GM23338 (cell line): Measurements from ENCODE around the gene MYOCD. TPM values are rescaled to one million over a fixed set of nuclear protein-coding genes. Genes with fewer than 3 reads are reported as not detected.

Experiments used
- ATAC-seq: fragments of 200-7000 bp; cut with Tn5 transposase; 3 replicates; pipeline ENCODE4 v1.9.1; 2020
- DNase-seq: peaks from one replicate; pipeline ENCODE4 v3.0.0-alpha.2; 2015; ENCODE audit warnings: low spot score
- H2AFZ ChIP-seq: fragments of 200-600 bp; sonication (generic); 2 replicates; pipeline ENCODE4 v1.8.0; 2016; ENCODE audit warnings: antibody characterized with exemption, mild to moderate bottlenecking, moderate library complexity
- H3F3A ChIP-seq: fragments of 200-600 bp; sonication (generic); replicated peaks from 2 replicates; pipeline ENCODE4 v1.8.0; 2017; ENCODE audit warnings: antibody characterized with exemption, mixed run types, low read depth
- H3K27ac ChIP-seq: fragments of 200-600 bp; sonication (generic); 2 replicates; pipeline ENCODE4 v1.6.1; 2016; ENCODE audit warnings: low read depth
- H3K27me3 ChIP-seq: fragments of 200-600 bp; sonication (generic); 2 replicates; pipeline ENCODE4 v1.8.0; 2016; ENCODE audit warnings: mild to moderate bottlenecking, mixed run types, moderate library complexity; ENCODE audit not compliant: insufficient read depth
- H3K36me3 ChIP-seq: fragments of 200-600 bp; sonication (generic); 2 replicates; pipeline ENCODE4 v1.8.0; 2016; ENCODE audit warnings: mild to moderate bottlenecking; ENCODE audit not compliant: insufficient read depth
- H3K4me1 ChIP-seq: fragments of 200-600 bp; sonication (generic); 2 replicates; pipeline ENCODE4 v1.8.0; 2016; ENCODE audit warnings: mild to moderate bottlenecking, moderate library complexity; ENCODE audit not compliant: insufficient read depth
- H3K4me2 ChIP-seq: fragments of 200-600 bp; sonication (generic); 2 replicates; pipeline ENCODE4 v1.7.1; 2017; ENCODE audit warnings: mixed run types
- H3K4me3 ChIP-seq: fragments of 200-600 bp; sonication (generic); 2 replicates; pipeline ENCODE4 v1.6.1; 2016; ENCODE audit warnings: mixed run types
- H3K79me2 ChIP-seq: fragments of 200-600 bp; sonication (generic); replicated peaks from 2 replicates; pipeline ENCODE4 v1.8.0; 2017; ENCODE audit warnings: mild to moderate bottlenecking; ENCODE audit not compliant: insufficient read depth
- H3K9me2 ChIP-seq: fragments of 200-600 bp; sonication (generic); 2 replicates; pipeline ENCODE4 v1.8.0; 2017; ENCODE audit not compliant: insufficient read depth
- H4K20me1 ChIP-seq: fragments of 200-600 bp; sonication (generic); replicated peaks from 2 replicates; pipeline ENCODE4 v1.8.0; 2017; ENCODE audit warnings: mild to moderate bottlenecking; ENCODE audit not compliant: insufficient read depth
- H3K27ac Mint-ChIP-seq: 2 replicates; pipeline ENCODE4 v1.8.0; 2020; ENCODE audit warnings: inconsistent platforms, mild to moderate bottlenecking, moderate library complexity, mixed read lengths
- H3K27me3 Mint-ChIP-seq: 3 replicates; pipeline ENCODE4 v1.8.0; 2022; ENCODE audit warnings: low read depth, mild to moderate bottlenecking, moderate library complexity, mixed read lengths, inconsistent platforms; ENCODE audit not compliant: insufficient read depth, poor library complexity
- H3K36me3 Mint-ChIP-seq: 3 replicates; pipeline ENCODE4 v1.8.0; 2021; ENCODE audit warnings: low read depth, mild to moderate bottlenecking, inconsistent platforms, moderate library complexity, mixed read lengths
- H3K4me1 Mint-ChIP-seq: 3 replicates; pipeline ENCODE4 v1.8.0; 2020; ENCODE audit warnings: mild to moderate bottlenecking, inconsistent platforms, mixed read lengths
- H3K4me3 Mint-ChIP-seq: 3 replicates; pipeline ENCODE4 v1.8.0; 2021; ENCODE audit warnings: moderate library complexity, mild to moderate bottlenecking, inconsistent platforms, mixed read lengths
- H3K9me3 Mint-ChIP-seq: 3 replicates; pipeline ENCODE4 v1.8.0; 2020; ENCODE audit warnings: moderate library complexity, mild to moderate bottlenecking, inconsistent platforms, mixed read lengths
- EZH2 ChIP-seq: fragments of 200-600 bp; sonication (generic); IDR thresholded peaks from one replicate; pipeline ENCODE4 v1.8.0; 2017; ENCODE audit warnings: antibody characterized with exemption, mild to moderate bottlenecking, low read depth; ENCODE audit not compliant: unreplicated experiment
- JUNB ChIP-seq: IDR thresholded peaks from one replicate; pipeline ENCODE4 v1.6.1; 2016; ENCODE audit warnings: antibody characterized with exemption; ENCODE audit not compliant: unreplicated experiment
- STAT1 ChIP-seq: IDR thresholded peaks from one replicate; pipeline ENCODE4 v1.6.1; 2016; ENCODE audit warnings: antibody characterized with exemption; ENCODE audit not compliant: unreplicated experiment
- ZNF331 ChIP-seq: fragments of 250-450 bp; sonication (Bioruptor Pico); IDR thresholded peaks from 2 replicates; pipeline ENCODE4 v1.5.0; 2020; ENCODE audit warnings: low read depth, mild to moderate bottlenecking, moderate library complexity
- polyA plus RNA-seq: library from polyadenylated mRNA; unstranded; fragments of >200 nt; fragmentation: Nextera tagmentation; extraction: Ambion mirVana; gene quantifications from 2 replicates; pipeline ENCODE4 v1.2.1, GENCODE V29; 2016
- total RNA-seq: library from RNA; depleted of rRNA; stranded (reverse); fragments of >200 nt; shearing (Covaris generic); gene quantifications from 2 replicates; pipeline ENCODE4 v1.2.3, GENCODE V29; 2014
- TF ChIP-seq, protein P1 (sequence below): IDR thresholded peaks from one replicate; pipeline ENCODE4 v1.6.1; 2018; ENCODE audit warnings: antibody characterized with exemption; ENCODE audit not compliant: unreplicated experiment
- TF ChIP-seq, protein P2 (sequence below): fragments of 250-450 bp; sonication (Bioruptor Pico); IDR thresholded peaks from 2 replicates; pipeline ENCODE4 v1.5.0; 2020; ENCODE audit warnings: mild to moderate bottlenecking, moderate library complexity

MYOCD gene
- total and polyA plus RNA-seq, 2 experiments from 2014 or later = 0.80 to 2.4 TPM

DNA sequence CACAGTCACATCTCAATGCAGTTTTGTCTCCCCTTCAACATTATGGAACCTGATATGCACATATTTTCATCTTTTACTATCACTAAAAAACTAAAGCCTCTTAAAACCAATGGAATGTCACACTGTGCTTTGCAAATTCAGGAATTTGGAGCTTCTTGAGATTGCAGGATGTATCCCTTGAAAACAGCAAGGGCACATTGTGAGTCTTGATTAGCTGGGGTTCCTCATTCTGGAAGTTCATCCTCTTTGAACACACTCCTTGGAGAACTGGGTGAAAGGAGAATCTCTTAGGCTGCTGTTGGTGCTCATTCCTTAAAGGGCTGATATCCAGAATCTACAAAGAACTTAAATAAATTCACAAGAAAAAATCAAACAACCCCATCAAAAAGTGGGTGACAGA lies 21.1 kb upstream of the MYOCD start:
- Histone ChIP-seq H3K4me2 (0 out of 2 replicates have a peak overlapping the region, but pooled peaks have one; percentile 8), H3K36me3 (no peaks in the 10 kb centered on the region), H4K20me1 (no peaks in the 10 kb centered on the region), H3F3A (no peaks in the 10 kb centered on the region), H3K4me1 (peaks cover 9% of the 10 kb centered on the region; the same call in 1 of the 2 replicates), H3K4me3 (no peak overlapping the region), H2AFZ (no peak overlapping the region), H3K79me2 (no peaks in the 10 kb centered on the region), H3K27me3 (no peaks in the 10 kb centered on the region), H3K9me2 (no peaks in the 10 kb centered on the region), H3K27ac (peak overlapping the region; percentile 28; the same call in 1 of the 2 replicates)
- peak; percentile 61 for DNase-seq
- Mint-ChIP-seq H3K27ac (peak overlapping the region; percentile 32), H3K4me1 (peaks cover 11% of the 10 kb centered on the region), H3K36me3 (peaks cover 9% of the 10 kb centered on the region; the same call in 2 of the 3 replicates), H3K27me3 (no peaks in the 10 kb centered on the region), H3K4me3 (no peak overlapping the region), H3K9me3 (peaks cover 15% of the 10 kb centered on the region)
- TF ChIP-seq EZH2 (no peak), STAT1 (no peak), JUNB (no peak), ZNF331 (CRISPR knock-in tag) (no peak)
- TF ChIP-seq, protein P1, sequence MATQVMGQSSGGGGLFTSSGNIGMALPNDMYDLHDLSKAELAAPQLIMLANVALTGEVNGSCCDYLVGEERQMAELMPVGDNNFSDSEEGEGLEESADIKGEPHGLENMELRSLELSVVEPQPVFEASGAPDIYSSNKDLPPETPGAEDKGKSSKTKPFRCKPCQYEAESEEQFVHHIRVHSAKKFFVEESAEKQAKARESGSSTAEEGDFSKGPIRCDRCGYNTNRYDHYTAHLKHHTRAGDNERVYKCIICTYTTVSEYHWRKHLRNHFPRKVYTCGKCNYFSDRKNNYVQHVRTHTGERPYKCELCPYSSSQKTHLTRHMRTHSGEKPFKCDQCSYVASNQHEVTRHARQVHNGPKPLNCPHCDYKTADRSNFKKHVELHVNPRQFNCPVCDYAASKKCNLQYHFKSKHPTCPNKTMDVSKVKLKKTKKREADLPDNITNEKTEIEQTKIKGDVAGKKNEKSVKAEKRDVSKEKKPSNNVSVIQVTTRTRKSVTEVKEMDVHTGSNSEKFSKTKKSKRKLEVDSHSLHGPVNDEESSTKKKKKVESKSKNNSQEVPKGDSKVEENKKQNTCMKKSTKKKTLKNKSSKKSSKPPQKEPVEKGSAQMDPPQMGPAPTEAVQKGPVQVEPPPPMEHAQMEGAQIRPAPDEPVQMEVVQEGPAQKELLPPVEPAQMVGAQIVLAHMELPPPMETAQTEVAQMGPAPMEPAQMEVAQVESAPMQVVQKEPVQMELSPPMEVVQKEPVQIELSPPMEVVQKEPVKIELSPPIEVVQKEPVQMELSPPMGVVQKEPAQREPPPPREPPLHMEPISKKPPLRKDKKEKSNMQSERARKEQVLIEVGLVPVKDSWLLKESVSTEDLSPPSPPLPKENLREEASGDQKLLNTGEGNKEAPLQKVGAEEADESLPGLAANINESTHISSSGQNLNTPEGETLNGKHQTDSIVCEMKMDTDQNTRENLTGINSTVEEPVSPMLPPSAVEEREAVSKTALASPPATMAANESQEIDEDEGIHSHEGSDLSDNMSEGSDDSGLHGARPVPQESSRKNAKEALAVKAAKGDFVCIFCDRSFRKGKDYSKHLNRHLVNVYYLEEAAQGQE = no peak
- TF ChIP-seq, protein P2, sequence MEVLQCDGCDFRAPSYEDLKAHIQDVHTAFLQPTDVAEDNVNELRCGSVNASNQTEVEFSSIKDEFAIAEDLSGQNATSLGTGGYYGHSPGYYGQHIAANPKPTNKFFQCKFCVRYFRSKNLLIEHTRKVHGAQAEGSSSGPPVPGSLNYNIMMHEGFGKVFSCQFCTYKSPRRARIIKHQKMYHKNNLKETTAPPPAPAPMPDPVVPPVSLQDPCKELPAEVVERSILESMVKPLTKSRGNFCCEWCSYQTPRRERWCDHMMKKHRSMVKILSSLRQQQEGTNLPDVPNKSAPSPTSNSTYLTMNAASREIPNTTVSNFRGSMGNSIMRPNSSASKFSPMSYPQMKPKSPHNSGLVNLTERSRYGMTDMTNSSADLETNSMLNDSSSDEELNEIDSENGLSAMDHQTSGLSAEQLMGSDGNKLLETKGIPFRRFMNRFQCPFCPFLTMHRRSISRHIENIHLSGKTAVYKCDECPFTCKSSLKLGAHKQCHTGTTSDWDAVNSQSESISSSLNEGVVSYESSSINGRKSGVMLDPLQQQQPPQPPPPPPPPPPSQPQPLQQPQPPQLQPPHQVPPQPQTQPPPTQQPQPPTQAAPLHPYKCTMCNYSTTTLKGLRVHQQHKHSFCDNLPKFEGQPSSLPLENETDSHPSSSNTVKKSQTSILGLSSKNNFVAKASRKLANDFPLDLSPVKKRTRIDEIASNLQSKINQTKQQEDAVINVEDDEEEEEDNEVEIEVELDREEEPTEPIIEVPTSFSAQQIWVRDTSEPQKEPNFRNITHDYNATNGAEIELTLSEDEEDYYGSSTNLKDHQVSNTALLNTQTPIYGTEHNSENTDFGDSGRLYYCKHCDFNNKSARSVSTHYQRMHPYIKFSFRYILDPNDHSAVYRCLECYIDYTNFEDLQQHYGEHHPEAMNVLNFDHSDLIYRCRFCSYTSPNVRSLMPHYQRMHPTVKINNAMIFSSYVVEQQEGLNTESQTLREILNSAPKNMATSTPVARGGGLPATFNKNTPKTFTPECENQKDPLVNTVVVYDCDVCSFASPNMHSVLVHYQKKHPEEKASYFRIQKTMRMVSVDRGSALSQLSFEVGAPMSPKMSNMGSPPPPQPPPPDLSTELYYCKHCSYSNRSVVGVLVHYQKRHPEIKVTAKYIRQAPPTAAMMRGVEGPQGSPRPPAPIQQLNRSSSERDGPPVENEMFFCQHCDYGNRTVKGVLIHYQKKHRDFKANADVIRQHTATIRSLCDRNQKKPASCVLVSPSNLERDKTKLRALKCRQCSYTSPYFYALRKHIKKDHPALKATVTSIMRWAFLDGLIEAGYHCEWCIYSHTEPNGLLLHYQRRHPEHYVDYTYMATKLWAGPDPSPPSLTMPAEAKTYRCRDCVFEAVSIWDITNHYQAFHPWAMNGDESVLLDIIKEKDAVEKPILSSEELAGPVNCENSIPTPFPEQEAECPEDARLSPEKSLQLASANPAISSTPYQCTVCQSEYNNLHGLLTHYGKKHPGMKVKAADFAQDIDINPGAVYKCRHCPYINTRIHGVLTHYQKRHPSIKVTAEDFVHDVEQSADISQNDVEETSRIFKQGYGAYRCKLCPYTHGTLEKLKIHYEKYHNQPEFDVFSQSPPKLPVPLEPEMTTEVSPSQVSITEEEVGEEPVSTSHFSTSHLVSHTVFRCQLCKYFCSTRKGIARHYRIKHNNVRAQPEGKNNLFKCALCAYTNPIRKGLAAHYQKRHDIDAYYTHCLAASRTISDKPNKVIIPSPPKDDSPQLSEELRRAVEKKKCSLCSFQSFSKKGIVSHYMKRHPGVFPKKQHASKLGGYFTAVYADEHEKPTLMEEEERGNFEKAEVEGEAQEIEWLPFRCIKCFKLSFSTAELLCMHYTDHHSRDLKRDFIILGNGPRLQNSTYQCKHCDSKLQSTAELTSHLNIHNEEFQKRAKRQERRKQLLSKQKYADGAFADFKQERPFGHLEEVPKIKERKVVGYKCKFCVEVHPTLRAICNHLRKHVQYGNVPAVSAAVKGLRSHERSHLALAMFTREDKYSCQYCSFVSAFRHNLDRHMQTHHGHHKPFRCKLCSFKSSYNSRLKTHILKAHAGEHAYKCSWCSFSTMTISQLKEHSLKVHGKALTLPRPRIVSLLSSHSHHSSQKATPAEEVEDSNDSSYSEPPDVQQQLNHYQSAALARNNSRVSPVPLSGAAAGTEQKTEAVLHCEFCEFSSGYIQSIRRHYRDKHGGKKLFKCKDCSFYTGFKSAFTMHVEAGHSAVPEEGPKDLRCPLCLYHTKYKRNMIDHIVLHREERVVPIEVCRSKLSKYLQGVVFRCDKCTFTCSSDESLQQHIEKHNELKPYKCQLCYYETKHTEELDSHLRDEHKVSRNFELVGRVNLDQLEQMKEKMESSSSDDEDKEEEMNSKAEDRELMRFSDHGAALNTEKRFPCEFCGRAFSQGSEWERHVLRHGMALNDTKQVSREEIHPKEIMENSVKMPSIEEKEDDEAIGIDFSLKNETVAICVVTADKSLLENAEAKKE = peak; percentile 89
- peak; percentile 60 for ATAC-seq
